Pancreas (tissue), 10 donors: ENCODE results near the gene INPP5A. TPM values are rescaled to one million over a fixed set of nuclear protein-coding genes. Genes with fewer than 3 reads are reported as not detected.

ENCODE experiments used
- ATAC-seq, 4 donors: fragments of 200-7000 bp; cut with Tn5 transposase; one replicate each; pipeline versions ENCODE4 v1.8.0 to v1.9.1; 2020; ENCODE audit warnings: mild to moderate bottlenecking in 4 of 4, moderate library complexity in 4 of 4
- DNase-seq, 6 donors: peaks; one replicate each; pipeline ENCODE4 v3.0.0-alpha.2; 2020
- FAIRE-seq: peaks from 2 replicates; lab custom pipeline; 2012; peaks lifted over from hg19 to GRCh38; lab: Jason Lieb, UNC
- H3K27ac ChIP-seq, 4 donors: fragments of 200-600 bp; sonication (generic); 1 replicate in 3 of 4; 2 replicates in 1 of 4; pipeline versions ENCODE4 v1.5.0 to v1.8.0; 2020
- H3K27me3 ChIP-seq, 4 donors: fragments of 200-600 bp; one replicate each; pipeline ENCODE4 v1.8.0; 2021
- H3K36me3 ChIP-seq, 3 donors: fragments of 200-600 bp; sonication (generic) in 1 of 3; one replicate each; pipeline versions ENCODE4 v1.5.0 to v1.8.0; 2020 to 2021
- H3K4me1 ChIP-seq, 3 donors: fragments of 200-600 bp; one replicate each; pipeline ENCODE4 v1.8.0; 2021
- H3K4me3 ChIP-seq, 4 donors: fragments of 200-600 bp; sonication (generic) in 2 of 4; one replicate each; pipeline versions ENCODE4 v1.5.0 to v1.8.0; 2020 to 2021
- H3K9me3 ChIP-seq, 4 donors: fragments of 200-600 bp; one replicate each; pipeline ENCODE4 v1.8.0; 2021
- WGBS, 2 donors: extraction: QIAGEN DNeasy Blood & Tissue Kit; methylation state at CpG; one replicate each; pipeline ENCODE4 v1.1.7; 2013; 5-methylcytosine and 5-hydroxymethylcytosine counted together
- intact Hi-C, 3 donors: fragments of 100-400 bp; cut with DNase I; formaldehyde crosslinking; loops; one replicate each; pipeline versions ENCODE4 v1.11.1 to v1.14.2; 2022
- polyA plus RNA-seq, 2 donors: library from polyadenylated mRNA; stranded (reverse); fragments of 200-250 nt; gene quantifications; one replicate each; pipeline ENCODE4 v1.2.3, GENCODE V29; 2013
- total RNA-seq, 6 donors: library from RNA; stranded (reverse); fragmentation: NEBNext Ultra II Directional in 4 of 6; extraction: Animal tissue kit (Norgen Biotek cat#: 25700) in 4 of 6; gene quantifications; one replicate each; pipeline versions ENCODE4 v1.2.1 to v1.2.4, GENCODE V29; 2021 to 2023
- TF ChIP-seq, protein P1 (sequence below), 4 donors: fragments of 200-600 bp; sonication (generic) in 3 of 4; IDR thresholded peaks; one replicate each; pipeline versions ENCODE4 v1.5.0 to v1.8.0; 2021; ENCODE audit warnings: antibody characterized with exemption in 4 of 4
- donor health status: healthy with polysubstance abuse.
- donor health status: DM: no; HTN: no; CAD: no; lungs with moderate emphysema.
- donor health status: DM: no; HTN: no; CAD: no.
- donor health status: control.
- donor health status: control.
- donor health status: Bipolar disorder and iron deficiency.
- donor health status: DM: yes; HTN: yes; CAD: no.
- donor health status: DM: no; HTN: no; CAD: no.
- donor health status: DM: no; HTN: no; CAD: no.
- donor health status: DM: yes; HTN: yes; CAD: no.

Gene INPP5A
- total and polyA plus RNA-seq, 8 donors, result 5.9 to 15.6 (median 11.3) TPM

DNA sequence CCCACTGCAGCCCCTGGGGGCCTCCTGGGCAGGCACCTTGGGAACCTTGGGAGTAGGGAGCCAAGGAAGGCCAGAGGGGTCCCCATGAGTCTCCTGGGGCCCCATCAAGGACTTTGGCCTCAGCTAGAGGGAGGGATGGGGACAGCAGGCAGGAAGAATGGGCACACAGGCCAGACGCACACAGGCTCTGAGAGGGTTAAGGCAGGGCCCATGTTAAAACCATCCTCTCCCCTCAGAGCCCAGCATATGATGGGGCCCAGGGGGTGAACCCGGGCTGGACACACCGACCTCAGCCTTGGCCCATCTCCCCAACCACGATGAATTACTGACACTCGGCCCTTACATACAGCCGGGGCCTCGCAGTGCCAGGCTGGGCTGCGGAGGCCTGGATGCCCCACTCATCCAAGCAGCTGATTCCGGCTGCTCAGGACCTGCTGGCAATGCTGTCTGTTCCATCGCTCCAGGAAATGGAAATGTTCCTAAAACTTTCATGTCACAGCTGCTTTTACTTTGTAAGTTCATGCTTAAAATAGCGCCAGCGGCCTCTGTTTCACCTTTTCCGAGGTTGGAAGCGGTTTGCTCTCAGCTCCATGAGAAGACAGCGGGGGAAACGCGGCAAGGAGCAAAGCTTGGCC is 17.3 kb upstream of the INPP5A start:
- FAIRE-seq (no peak), DNase-seq (peak in 3 of 6 donors; percentile 13 to 53 (median 44)), ATAC-seq (no peak)
- no peaks in the 10 kb centered on the region for H3K9me3 ChIP-seq
- intact Hi-C loops, result no loop called here
- H3K4me3 ChIP-seq, result no peak overlapping the region
- peak overlapping the region in 1 of 4 donors; percentile 12 for H3K27ac ChIP-seq
- H3K4me1 ChIP-seq, result peaks cover 31 to 36% (median 36%) of the 10 kb centered on the region in 3 donors
- TF ChIP-seq, protein P1, sequence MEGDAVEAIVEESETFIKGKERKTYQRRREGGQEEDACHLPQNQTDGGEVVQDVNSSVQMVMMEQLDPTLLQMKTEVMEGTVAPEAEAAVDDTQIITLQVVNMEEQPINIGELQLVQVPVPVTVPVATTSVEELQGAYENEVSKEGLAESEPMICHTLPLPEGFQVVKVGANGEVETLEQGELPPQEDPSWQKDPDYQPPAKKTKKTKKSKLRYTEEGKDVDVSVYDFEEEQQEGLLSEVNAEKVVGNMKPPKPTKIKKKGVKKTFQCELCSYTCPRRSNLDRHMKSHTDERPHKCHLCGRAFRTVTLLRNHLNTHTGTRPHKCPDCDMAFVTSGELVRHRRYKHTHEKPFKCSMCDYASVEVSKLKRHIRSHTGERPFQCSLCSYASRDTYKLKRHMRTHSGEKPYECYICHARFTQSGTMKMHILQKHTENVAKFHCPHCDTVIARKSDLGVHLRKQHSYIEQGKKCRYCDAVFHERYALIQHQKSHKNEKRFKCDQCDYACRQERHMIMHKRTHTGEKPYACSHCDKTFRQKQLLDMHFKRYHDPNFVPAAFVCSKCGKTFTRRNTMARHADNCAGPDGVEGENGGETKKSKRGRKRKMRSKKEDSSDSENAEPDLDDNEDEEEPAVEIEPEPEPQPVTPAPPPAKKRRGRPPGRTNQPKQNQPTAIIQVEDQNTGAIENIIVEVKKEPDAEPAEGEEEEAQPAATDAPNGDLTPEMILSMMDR (IDR thresholded peaks at IDR 0.05), result no peak
- WGBS, 2 donors, result 86 to 87% methylated on average over 17 of the region's 17 CpGs
- no peaks in the 10 kb centered on the region for H3K36me3 ChIP-seq
- no peaks in the 10 kb centered on the region for H3K27me3 ChIP-seq

DNA sequence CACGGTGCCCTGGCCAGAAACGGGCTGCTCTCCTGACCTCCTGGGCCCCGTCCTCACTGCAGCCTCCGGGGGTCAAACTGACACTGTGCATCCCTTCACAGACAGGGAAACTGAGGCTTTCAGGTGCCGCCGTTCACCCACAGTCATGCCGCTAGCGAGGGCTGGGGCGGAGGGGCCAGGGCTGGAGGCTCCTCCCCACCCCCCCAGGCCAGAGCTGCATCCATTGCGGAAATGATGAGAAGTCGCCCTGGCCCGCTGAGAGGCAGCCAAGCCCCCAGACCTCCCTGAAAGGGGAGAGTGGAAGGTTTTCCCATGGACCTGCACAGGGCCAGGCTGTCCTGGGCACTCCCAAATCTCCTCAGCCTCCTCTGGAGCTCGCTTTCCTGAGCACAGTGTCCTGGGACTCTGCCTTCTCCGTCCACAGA is 16.5 kb upstream of the INPP5A start:
- intact Hi-C loops, result no loop called here
- TF ChIP-seq, protein P1 (IDR thresholded peaks at IDR 0.05), result no peak
- FAIRE-seq, result no peak
- ATAC-seq, result no peak
- H3K27me3 ChIP-seq, result no peaks in the 10 kb centered on the region
- no peak overlapping the region for H3K27ac ChIP-seq
- peak in 2 of 6 donors; percentile 51 to 55 for DNase-seq
- 89 to 91% methylated on average over 14 of the region's 14 CpGs for WGBS, 2 donors
- peaks cover 25 to 28% (median 28%) of the 10 kb centered on the region in 3 donors for H3K4me1 ChIP-seq
- H3K4me3 ChIP-seq, result no peak overlapping the region
- H3K9me3 ChIP-seq, result no peaks in the 10 kb centered on the region
- H3K36me3 ChIP-seq, result no peaks in the 10 kb centered on the region

DNA sequence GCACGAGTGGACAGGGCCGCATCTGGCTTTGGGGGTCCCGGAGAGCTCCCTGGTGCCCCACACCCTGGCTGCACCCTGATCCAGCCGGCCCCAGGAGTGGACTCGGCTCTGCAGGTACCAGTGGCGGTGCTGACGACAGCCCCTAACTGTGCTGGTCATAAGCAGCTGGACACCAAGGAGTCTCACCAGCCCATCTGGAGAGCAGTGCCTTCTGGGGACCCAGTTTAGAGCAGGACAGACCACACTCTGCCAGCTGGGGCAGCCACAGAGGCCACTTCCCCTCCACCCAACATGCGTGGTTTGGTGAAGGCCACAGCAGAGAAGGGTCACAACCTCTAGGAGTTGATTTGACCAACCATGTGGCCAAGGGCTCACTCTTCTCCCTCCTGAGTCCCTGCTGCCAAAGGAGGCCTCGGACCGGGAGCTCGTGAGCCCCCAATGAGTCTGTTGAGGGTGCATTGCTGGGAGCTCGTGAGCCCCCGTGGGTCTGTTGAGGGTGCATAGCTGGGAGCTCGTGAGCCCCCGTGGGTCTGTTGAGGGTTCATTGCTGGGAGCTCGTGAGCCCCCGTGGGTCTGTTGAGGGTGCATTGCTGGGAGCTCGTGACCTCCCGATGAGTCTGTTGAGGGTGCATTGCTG is 16.0 kb upstream of the INPP5A start:
- Histone ChIP-seq H3K27ac (no peak overlapping the region), H3K36me3 (no peaks in the 10 kb centered on the region), H3K9me3 (no peaks in the 10 kb centered on the region), H3K4me1 (peaks cover 23 to 24% (median 23%) of the 10 kb centered on the region in 3 donors), H3K4me3 (no peak overlapping the region), H3K27me3 (no peaks in the 10 kb centered on the region)
- TF ChIP-seq, protein P1 (IDR thresholded peaks at IDR 0.05), result no peak
- DNase-seq (peak in 3 of 6 donors; percentile 29 to 63 (median 58)), ATAC-seq (no peak), FAIRE-seq (no peak)
- intact Hi-C loops, result no loop called here
- 91 to 92% methylated on average over 19 of the region's 19 CpGs for WGBS, 2 donors

GRCh38 chr10:132522521-132523411 is 14.8 kb upstream of the INPP5A start:
- intact Hi-C loops, result no loop called here
- no peak for FAIRE-seq
- Histone ChIP-seq H3K27ac (no peak overlapping the region), H3K27me3 (no peaks in the 10 kb centered on the region), H3K9me3 (no peaks in the 10 kb centered on the region), H3K4me1 (peaks cover 11 to 14% (median 13%) of the 10 kb centered on the region in 3 donors), H3K4me3 (no peak overlapping the region), H3K36me3 (no peaks in the 10 kb centered on the region)
- 87% methylated on average over 13 to 14 of the region's 14 CpGs for WGBS, 2 donors
- TF ChIP-seq, protein P1 (IDR thresholded peaks at IDR 0.05), result no peak
- no peak for ATAC-seq
- peak in 2 of 6 donors; percentile 48 to 63 for DNase-seq
